Neural crest cell (in vitro differentiated cells): ENCODE results near the gene TBL2. TPM values are rescaled to one million over a fixed set of nuclear protein-coding genes. Genes with fewer than 3 reads are reported as not detected.
A peak's percentile ranks its signal among the peaks of the same experiment; 100 is the strongest.

Experiments
- DNase-seq: peaks from one replicate; pipeline ENCODE4 v3.0.0; 2021; ENCODE audit warnings: low read depth, mixed read lengths, low spot score
- H3K27ac Mint-ChIP-seq: one replicate; pipeline ENCODE4 v1.8.0; 2021; ENCODE audit warnings: mild to moderate bottlenecking, mixed read lengths; ENCODE audit not compliant: unreplicated experiment
- H3K27me3 Mint-ChIP-seq: 2 replicates; pipeline ENCODE4 v1.8.0; 2021; ENCODE audit warnings: low read depth, mild to moderate bottlenecking, mixed read lengths
- H3K36me3 Mint-ChIP-seq: 2 replicates; pipeline ENCODE4 v1.8.0; 2021; ENCODE audit warnings: low read depth, mild to moderate bottlenecking, mixed read lengths
- H3K4me1 Mint-ChIP-seq: 2 replicates; pipeline ENCODE4 v1.8.0; 2021; ENCODE audit warnings: mixed read lengths
- H3K4me3 Mint-ChIP-seq: one replicate; pipeline ENCODE4 v1.8.0; 2021; ENCODE audit warnings: mild to moderate bottlenecking, mixed read lengths
- H3K9me3 Mint-ChIP-seq: 2 replicates; pipeline ENCODE4 v1.8.0; 2021; ENCODE audit warnings: mixed read lengths
- total RNA-seq: library from RNA; stranded (reverse); gene quantifications from 2 replicates; pipeline ENCODE4 v1.2.1, GENCODE V29; 2021
- TF ChIP-seq, protein P1 (sequence below): fragments of 200-600 bp; sonication (generic); conservative IDR thresholded peaks from 2 replicates; pipeline ENCODE4 v1.5.0; 2021; ENCODE audit warnings: antibody characterized with exemption, mild to moderate bottlenecking

TBL2 gene
- total RNA-seq, 1 donor from 2014 or later, result 45.6 TPM

- no peaks in the 10 kb centered on the region for H3K9me3 Mint-ChIP-seq
- H3K27ac Mint-ChIP-seq, result peak overlapping the region; percentile 67
- peak; percentile 89 for DNase-seq
- peaks cover 9% of the 10 kb centered on the region for H3K27me3 Mint-ChIP-seq
- no peaks in the 10 kb centered on the region for H3K4me1 Mint-ChIP-seq
- no peaks in the 10 kb centered on the region for H3K36me3 Mint-ChIP-seq
- TF ChIP-seq, protein P1, sequence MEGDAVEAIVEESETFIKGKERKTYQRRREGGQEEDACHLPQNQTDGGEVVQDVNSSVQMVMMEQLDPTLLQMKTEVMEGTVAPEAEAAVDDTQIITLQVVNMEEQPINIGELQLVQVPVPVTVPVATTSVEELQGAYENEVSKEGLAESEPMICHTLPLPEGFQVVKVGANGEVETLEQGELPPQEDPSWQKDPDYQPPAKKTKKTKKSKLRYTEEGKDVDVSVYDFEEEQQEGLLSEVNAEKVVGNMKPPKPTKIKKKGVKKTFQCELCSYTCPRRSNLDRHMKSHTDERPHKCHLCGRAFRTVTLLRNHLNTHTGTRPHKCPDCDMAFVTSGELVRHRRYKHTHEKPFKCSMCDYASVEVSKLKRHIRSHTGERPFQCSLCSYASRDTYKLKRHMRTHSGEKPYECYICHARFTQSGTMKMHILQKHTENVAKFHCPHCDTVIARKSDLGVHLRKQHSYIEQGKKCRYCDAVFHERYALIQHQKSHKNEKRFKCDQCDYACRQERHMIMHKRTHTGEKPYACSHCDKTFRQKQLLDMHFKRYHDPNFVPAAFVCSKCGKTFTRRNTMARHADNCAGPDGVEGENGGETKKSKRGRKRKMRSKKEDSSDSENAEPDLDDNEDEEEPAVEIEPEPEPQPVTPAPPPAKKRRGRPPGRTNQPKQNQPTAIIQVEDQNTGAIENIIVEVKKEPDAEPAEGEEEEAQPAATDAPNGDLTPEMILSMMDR, result peak; percentile 98
- H3K4me3 Mint-ChIP-seq, result no peak overlapping the region
Measured at GRCh38 chr7:73606801-73607691, 28.7 kb upstream of the TBL2 start.

DNA sequence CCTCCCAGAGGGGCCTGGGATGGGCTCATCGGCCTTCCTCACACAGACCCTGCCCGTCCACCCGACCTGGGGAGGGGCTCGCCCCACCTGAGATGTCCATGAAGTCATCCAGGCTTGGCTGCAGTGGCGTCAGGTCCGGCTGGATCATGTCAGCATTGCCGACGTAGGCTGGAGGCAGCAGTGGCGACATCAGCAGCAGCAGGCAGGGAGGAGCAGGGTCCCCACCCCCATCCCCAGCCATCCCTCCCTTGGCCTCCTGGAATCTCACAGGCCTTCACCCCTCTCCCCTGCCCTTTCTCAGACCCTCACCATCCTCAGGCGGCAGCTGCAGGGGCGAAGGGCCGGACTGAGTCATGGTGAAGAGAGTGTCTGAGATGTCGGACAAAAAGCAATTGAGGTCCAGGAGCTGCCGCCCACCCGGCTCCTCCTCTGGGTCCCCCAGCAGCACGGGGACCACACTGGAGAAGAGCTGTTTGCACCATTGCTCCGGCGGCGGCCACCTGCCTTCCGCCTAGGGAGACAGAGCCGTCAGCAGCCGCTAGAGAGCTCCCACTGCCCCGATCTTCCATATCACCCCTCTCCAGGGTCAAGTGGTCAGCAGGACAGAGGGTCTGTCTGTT, 27.3 kb upstream of the TBL2 start:
- H3K27ac Mint-ChIP-seq, result no peak overlapping the region
- no peaks in the 10 kb centered on the region for H3K36me3 Mint-ChIP-seq
- H3K9me3 Mint-ChIP-seq, result no peaks in the 10 kb centered on the region
- no peak overlapping the region for H3K4me3 Mint-ChIP-seq
- H3K4me1 Mint-ChIP-seq, result no peaks in the 10 kb centered on the region
- peaks cover 12% of the 10 kb centered on the region for H3K27me3 Mint-ChIP-seq
- TF ChIP-seq, protein P1, result no peak
- no peak for DNase-seq

- Mint-ChIP-seq H3K27me3 (peaks cover 19% of the 10 kb centered on the region), H3K36me3 (no peaks in the 10 kb centered on the region), H3K4me3 (no peak overlapping the region), H3K27ac (no peak overlapping the region), H3K4me1 (no peaks in the 10 kb centered on the region), H3K9me3 (no peaks in the 10 kb centered on the region)
- TF ChIP-seq, protein P1, result no peak
- DNase-seq, result no peak
Measured at GRCh38 chr7:73602721-73603651, 24.6 kb upstream of the TBL2 start.

DNA sequence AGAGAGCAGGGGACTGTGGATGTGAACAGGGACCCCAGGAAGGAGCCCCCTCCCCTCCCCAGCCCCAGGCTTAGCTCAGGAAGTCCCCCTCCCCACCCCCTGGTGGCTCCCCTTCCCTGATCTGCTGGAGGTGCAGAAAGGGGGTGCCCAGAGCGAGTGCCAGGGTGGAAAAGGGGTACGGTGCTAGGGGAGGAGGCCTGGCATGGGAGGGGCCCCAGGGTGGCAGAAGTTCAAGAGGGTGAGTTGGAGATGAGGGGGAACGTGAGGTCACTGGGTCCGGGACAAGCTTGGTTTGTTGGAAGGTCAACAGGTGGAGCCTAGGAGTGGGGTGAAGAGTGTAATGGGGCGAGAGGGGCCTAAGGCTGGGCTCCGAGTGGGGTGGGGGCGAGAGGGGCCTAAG, 21.5 kb upstream of the TBL2 start:
- H3K4me3 Mint-ChIP-seq, result no peak overlapping the region
- no peaks in the 10 kb centered on the region for H3K9me3 Mint-ChIP-seq
- DNase-seq, result no peak
- H3K27ac Mint-ChIP-seq, result no peak overlapping the region
- TF ChIP-seq, protein P1, result no peak
- H3K27me3 Mint-ChIP-seq, result peaks cover 16% of the 10 kb centered on the region
- no peaks in the 10 kb centered on the region for H3K36me3 Mint-ChIP-seq
- H3K4me1 Mint-ChIP-seq, result no peaks in the 10 kb centered on the region

DNA sequence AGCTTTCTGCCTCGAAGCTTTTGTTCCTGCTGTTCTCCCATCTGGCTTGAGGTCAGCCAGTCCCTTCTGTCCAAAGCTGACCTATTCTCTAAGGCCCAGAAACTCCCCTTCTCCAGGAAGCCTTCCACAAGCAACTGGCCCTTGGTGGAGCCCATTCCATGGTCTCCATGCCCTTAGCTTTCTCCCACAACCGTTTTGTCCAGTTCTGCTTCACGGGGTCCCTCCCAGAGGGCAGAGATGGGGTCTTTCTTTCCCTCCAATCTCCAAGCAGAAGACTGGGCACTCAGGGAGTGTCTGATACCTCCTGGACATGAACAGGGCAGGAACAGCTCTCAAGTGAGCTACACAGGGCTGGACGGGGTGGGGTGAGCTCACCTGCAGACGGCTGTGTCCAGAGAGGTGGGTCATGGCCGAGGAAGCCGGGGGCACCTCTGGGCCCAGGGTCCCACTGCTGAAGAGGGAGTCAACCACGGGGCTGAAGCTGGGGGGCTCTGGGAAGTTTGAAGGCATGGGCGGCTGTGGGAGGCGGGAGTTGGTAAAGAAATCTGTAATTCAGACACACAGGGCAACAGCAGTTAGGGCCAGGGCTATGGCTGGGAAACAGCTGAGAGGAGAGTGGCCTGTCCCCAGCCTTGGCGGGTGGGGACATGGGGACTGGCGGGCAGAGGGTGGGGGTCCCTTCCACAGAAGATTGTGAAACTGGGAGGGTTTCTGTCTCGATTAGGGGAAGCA, 20.9 kb upstream of the TBL2 start:
- Mint-ChIP-seq H3K4me1 (no peaks in the 10 kb centered on the region), H3K27ac (no peak overlapping the region), H3K9me3 (no peaks in the 10 kb centered on the region), H3K36me3 (no peaks in the 10 kb centered on the region), H3K4me3 (no peak overlapping the region), H3K27me3 (peaks cover 16% of the 10 kb centered on the region)
- no peak for DNase-seq
- TF ChIP-seq, protein P1, result no peak
